Natural killer cell (primary cell): ENCODE data around the gene RALGPS2. TPM values are rescaled to one million over a fixed set of nuclear protein-coding genes. Genes with fewer than 3 reads are reported as not detected.

ENCODE experiments used
- ATAC-seq, 3 donors: fragments of 150-1000 bp in 2 of 3; fragments of 200-7000 bp in 1 of 3; cut with Tn5 transposase; 1 replicate in 1 of 3; 2 replicates in 2 of 3; pipeline ENCODE4 v1.10.0; 2021; ENCODE audit warnings: mild to moderate bottlenecking in 2 of 3, moderate library complexity in 2 of 3
- DNase-seq, 2 donors: peaks; one replicate each; pipeline versions ENCODE4 v3.0.0 to v3.0.0-alpha.2; 2013 to 2021; ENCODE audit warnings: mixed read lengths in 1 of 2
- H3K27ac ChIP-seq: one replicate; pipeline ENCODE4 v1.5.1; 2013; ENCODE audit warnings: mild to moderate bottlenecking, low read length
- H3K27me3 ChIP-seq: one replicate; pipeline ENCODE4 v1.6.1; 2013; ENCODE audit warnings: low read length; ENCODE audit not compliant: control insufficient read depth, insufficient read depth
- H3K36me3 ChIP-seq: one replicate; pipeline ENCODE4 v1.6.1; 2013; ENCODE audit warnings: low read length; ENCODE audit not compliant: control insufficient read depth, insufficient read depth
- H3K4me1 ChIP-seq: one replicate; pipeline ENCODE4 v1.6.1; 2013; ENCODE audit warnings: low read length; ENCODE audit not compliant: control insufficient read depth, insufficient read depth
- H3K4me3 ChIP-seq: one replicate; pipeline ENCODE4 v1.5.1; 2013; ENCODE audit warnings: low read length
- H3K9me3 ChIP-seq: one replicate; pipeline ENCODE4 v1.6.1; 2013; ENCODE audit warnings: low read length; ENCODE audit not compliant: control insufficient read depth, insufficient read depth
- H3K27ac Mint-ChIP-seq, 2 donors: one replicate each; pipeline ENCODE4 v1.8.0; 2022; ENCODE audit warnings: mild to moderate bottlenecking in 2 of 2, mixed read lengths in 2 of 2, moderate library complexity in 1 of 2
- H3K27me3 Mint-ChIP-seq, 2 donors: one replicate each; pipeline ENCODE4 v1.8.0; 2022; ENCODE audit warnings: low read depth in 2 of 2, mixed read lengths in 2 of 2
- H3K36me3 Mint-ChIP-seq: one replicate; pipeline ENCODE4 v1.8.0; 2022; ENCODE audit warnings: mixed read lengths
- H3K4me1 Mint-ChIP-seq, 2 donors: one replicate each; pipeline ENCODE4 v1.8.0; 2022; ENCODE audit warnings: mixed read lengths in 2 of 2
- H3K4me3 Mint-ChIP-seq: one replicate; pipeline ENCODE4 v1.8.0; 2022; ENCODE audit warnings: mild to moderate bottlenecking, moderate library complexity, mixed read lengths
- H3K9me3 Mint-ChIP-seq, 2 donors: one replicate each; pipeline ENCODE4 v1.8.0; 2022; ENCODE audit warnings: mixed read lengths in 2 of 2
- CTCF ChIP-seq: fragments of 200-600 bp; IDR thresholded peaks from one replicate; pipeline ENCODE4 v1.8.0; 2022; ENCODE audit warnings: antibody characterized with exemption
- WGBS: methylation state at CpG from one replicate; pipeline ENCODE4 v1.1.7; 2013; ENCODE audit warnings: missing lambda C conversion rate; ENCODE audit not compliant: insufficient coverage; 5-methylcytosine and 5-hydroxymethylcytosine counted together
- intact Hi-C: fragments of 100-400 bp; cut with micrococcal nuclease; formaldehyde crosslinking; loops from one replicate; pipeline ENCODE4 v1.14.2; 2022
- total RNA-seq, 4 donors: library from RNA; stranded (reverse); fragments of 120-200 nt in 1 of 4; gene quantifications; one replicate each; pipeline versions ENCODE4 v1.2.3 to v1.2.4, GENCODE V29; 2013 to 2022

The RALGPS2 gene
- total RNA-seq, 3 donors from 2014 or later (not counting 1 experiment from before 2014, with no cell fraction given) = 11.1 to 12.4 (median 11.8) TPM

- Histone ChIP-seq H3K27me3 (no peaks in the 10 kb centered on the region), H3K36me3 (no peaks in the 10 kb centered on the region), H3K9me3 (no peaks in the 10 kb centered on the region), H3K4me1 (no peaks in the 10 kb centered on the region), H3K27ac (no peak overlapping the region), H3K4me3 (no peak overlapping the region)
- H3K9me3 Mint-ChIP-seq = no peaks in the 10 kb centered on the region
- DNase-seq = no peak
- ATAC-seq = no peak
- WGBS = 76% methylated on average over 4 of the region's 6 CpGs
- intact Hi-C loops = no loop called here
- H3K36me3 Mint-ChIP-seq = no peaks in the 10 kb centered on the region
- no peaks in the 10 kb centered on the region for H3K4me1 Mint-ChIP-seq
- no peak overlapping the region for H3K4me3 Mint-ChIP-seq
- TF ChIP-seq CTCF = no peak
- peaks cover 8 to 12% of the 10 kb centered on the region in 2 donors for H3K27me3 Mint-ChIP-seq
- no peak overlapping the region for H3K27ac Mint-ChIP-seq
Measured at GRCh38 chr1:178954937-178955336, 229.9 kb downstream of the RALGPS2 start.

GRCh38 chr1:178955391-178955954 is 230.4 kb downstream of the RALGPS2 start:
- Histone ChIP-seq H3K4me1 (no peaks in the 10 kb centered on the region), H3K27ac (no peak overlapping the region), H3K27me3 (no peaks in the 10 kb centered on the region), H3K4me3 (no peak overlapping the region), H3K36me3 (no peaks in the 10 kb centered on the region), H3K9me3 (no peaks in the 10 kb centered on the region)
- no peaks in the 10 kb centered on the region for H3K4me1 Mint-ChIP-seq
- no peaks in the 10 kb centered on the region for H3K9me3 Mint-ChIP-seq
- H3K4me3 Mint-ChIP-seq = no peak overlapping the region
- no CpG with 5 or more reads among the region's 1 CpG for WGBS
- intact Hi-C loops = no loop called here
- H3K27ac Mint-ChIP-seq = no peak overlapping the region
- peaks cover 8 to 12% of the 10 kb centered on the region in 2 donors for H3K27me3 Mint-ChIP-seq
- H3K36me3 Mint-ChIP-seq = no peaks in the 10 kb centered on the region
- TF ChIP-seq CTCF = no peak
- ATAC-seq = no peak
- no peak for DNase-seq

- WGBS = 89% methylated on average over 9 of the region's 9 CpGs
- Histone ChIP-seq H3K4me1 (no peaks in the 10 kb centered on the region), H3K4me3 (no peak overlapping the region), H3K27me3 (no peaks in the 10 kb centered on the region), H3K36me3 (no peaks in the 10 kb centered on the region), H3K9me3 (no peaks in the 10 kb centered on the region), H3K27ac (no peak overlapping the region)
- Mint-ChIP-seq H3K27ac (no peak overlapping the region), H3K27me3 (peaks cover 8 to 12% of the 10 kb centered on the region in 2 donors), H3K36me3 (no peaks in the 10 kb centered on the region), H3K4me1 (no peaks in the 10 kb centered on the region), H3K4me3 (no peak overlapping the region), H3K9me3 (no peaks in the 10 kb centered on the region)
- ATAC-seq (no peak), DNase-seq (no peak)
- intact Hi-C loops = no loop called here
- no peak for TF ChIP-seq CTCF
Measured at GRCh38 chr1:178958491-178958890, 233.4 kb downstream of the RALGPS2 start.
